HEK293 (cell line): ENCODE results near the gene RBBP8.

Experiments
- CTCF ChIP-seq: fragments of 450-650 bp; formaldehyde crosslinking; IDR thresholded peaks from 2 replicates; pipeline ENCODE4 v1.5.1; 2016; ENCODE audit warnings: missing biosample characterization, missing genetic modification characterization
- ZNF214 ChIP-seq: fragments of 450-650 bp; formaldehyde crosslinking; IDR thresholded peaks from 2 replicates; pipeline ENCODE4 v1.5.1; 2017; ENCODE audit warnings: missing biosample characterization, mild to moderate bottlenecking, missing genetic modification characterization, borderline replicate concordance
- ZNF302 ChIP-seq: fragments of 450-650 bp; formaldehyde crosslinking; IDR thresholded peaks from 2 replicates; pipeline ENCODE4 v1.5.1; 2016; ENCODE audit warnings: missing biosample characterization, missing genetic modification characterization, low read depth

GRCh38 chr18:22943847-22944246, 10.7 kb downstream of the RBBP8 start:
- TF ChIP-seq ZNF302 (tag by site-specific recombination) (no peak), CTCF (tag by site-specific recombination) (no peak), ZNF214 (no peak)
